NCI-H446 (cell line): ENCODE data around the gene MGAT5.

Experiments
- DNase-seq, 2 experiments: peaks; one replicate each; lab custom pipeline; 2025; lab: John Stamatoyannopoulos, UW

MGAT5 gene

DNA sequence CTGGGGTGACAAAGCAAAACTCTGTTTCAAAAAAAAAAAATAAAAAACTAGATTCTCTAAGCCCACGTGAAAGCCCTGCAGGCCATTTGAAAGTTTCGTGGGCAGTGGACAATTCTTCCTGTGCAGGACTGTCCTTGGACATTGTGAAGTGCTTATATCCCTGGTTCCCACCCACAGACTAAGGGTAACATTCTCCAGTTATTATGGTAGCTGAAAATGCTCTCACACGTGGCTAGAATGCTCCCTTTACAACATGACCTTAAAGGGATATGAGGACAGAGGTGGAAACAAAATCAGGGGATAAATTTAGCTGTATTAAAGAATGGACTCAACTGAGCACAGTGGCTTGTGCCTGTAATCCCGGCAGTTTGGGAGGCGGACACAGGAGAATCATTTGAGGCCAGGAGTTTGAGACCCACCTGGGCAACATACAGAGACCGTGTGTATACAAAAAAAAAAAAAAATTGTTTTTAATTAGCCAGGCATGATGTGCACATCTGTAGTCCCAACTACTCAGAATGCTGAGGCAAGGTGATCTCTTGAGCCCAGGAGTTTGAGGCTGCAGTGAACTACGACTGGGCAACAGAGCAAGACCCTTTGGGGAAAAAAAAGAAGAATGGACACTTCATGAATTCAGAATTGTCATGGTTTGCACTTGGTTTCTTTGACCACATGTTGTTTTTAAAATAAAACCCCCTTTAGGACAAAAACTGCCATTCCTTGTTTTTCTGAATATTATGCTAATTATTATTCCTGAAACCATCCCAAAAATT lies 167.9 kb downstream of the MGAT5 start:
- no peak for DNase-seq

DNA sequence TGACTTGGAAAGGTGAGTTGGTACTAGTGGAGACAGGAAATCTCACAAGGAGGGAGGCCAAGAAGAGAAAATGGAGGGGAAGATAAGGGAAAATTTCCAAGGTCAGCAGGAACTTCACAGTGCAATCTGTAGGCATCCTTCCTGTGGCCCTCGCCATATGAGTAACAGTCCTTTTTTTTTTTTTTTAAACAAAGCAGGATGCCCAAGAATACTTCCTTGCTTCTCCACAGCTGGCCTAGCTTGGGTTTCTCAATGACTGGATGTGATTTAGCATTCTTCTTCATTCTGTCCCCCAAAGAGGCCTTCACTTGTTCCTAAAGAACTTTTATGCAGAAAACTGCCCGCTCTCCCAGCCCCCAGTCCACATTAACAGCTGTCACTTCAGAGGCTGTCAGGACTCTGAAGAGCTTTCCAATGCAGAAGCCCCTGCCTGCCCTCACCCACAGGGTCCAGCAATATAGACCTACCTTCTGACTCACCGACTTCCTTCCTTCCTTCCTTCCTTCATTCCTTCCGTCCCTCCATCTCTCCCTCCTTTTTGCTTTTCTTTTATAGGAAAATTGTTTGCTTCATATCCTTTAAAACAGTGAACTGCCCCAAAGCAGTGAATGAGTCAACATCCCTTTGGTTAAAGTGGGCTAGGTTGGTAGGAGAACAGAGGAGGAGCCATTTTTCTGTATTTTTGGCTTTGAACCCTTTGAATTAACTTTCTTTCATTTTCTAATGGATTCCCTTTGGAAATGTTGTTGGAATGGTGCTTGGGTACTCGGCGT lies 172.0 kb downstream of the MGAT5 start:
- no peak for DNase-seq

DNA sequence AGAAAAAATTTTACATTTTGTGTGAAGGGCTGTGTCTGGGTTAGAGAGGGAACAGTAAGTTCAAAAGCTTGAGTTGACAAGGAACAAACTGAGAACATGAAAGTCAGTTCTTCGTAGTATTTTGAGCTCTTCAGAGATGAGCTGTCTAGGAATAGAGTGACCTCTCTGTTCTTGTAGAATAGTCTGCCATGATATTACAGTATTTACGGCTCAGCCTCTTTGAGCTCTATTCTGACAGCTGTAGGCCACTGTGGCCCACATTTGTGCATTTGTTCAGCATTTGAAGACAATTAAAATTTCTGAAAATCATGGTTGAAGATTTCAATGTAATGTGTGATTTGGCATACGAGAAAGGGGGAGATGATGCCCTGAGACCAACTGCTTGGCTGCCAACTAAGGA lies 172.8 kb downstream of the MGAT5 start:
- DNase-seq, result no peak

DNA sequence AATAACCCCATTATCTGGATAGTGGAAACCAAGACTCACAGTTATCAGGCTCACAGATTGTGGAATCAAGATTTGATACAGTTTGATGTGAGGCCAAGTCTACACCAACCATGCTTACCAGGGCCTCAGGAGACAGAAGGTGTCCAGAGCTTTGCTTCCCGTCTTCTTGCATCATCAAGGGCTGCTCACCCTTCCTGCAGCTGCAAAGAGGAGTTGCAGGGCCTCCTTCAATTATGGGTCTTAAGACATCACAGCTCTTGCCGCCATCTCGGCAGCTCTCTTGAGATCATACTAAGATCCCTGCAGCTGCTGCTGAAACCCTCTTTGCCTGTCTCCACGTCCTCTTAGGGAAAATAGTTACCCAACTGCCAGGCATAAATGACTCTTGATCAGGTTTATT lies 176.0 kb downstream of the MGAT5 start:
- no peak for DNase-seq

DNA sequence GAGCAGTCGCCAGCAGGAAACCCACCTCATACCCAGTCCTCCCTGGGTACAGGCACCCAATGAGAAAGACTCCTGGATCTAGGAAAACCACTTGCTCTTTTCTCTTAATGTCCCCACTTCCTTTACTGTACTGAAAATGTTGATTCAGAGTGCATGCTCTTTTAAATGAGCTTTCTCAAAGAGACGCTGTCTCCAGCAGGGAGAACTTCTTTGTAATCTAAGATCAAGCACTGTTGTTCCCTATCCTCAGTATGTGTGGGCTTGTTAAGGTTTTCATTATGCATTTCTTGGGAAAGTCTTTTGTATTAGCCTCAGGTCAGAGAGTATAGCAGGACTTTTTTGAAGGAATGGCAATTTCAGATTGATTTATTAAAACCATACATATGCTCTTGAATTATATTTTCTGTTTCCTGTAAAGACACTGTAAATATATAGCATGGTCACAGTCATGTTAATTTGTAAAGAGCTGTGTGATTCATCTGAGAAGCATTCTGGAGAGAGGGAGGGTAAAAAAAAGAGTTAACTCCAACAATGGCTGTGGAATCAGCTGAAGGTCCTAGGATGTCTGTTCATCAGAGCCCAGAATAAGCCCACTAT lies 178.1 kb downstream of the MGAT5 start:
- DNase-seq, result no peak

DNA sequence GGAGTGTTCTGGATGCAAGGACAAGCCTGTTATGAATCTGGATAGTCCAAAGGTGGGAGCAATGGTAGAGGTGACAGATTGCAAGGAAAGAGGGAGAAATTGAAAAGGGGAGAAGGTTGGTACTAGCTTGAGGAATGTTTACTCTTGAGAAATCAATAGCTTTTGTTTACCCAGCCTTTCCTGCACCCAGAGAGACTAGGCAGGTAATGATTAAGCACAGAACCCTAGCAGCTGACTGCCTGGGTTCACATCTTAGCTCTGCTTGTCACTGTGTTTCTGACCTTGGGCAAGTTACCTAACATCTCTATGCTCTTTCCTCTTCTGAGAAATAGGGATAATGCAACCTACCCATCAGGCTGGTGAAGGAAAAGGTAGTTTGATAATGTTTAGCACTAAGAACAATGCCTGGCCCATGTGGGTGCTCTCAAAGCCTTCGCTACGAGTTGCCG lies 178.6 kb downstream of the MGAT5 start:
- DNase-seq, result no peak

DNA sequence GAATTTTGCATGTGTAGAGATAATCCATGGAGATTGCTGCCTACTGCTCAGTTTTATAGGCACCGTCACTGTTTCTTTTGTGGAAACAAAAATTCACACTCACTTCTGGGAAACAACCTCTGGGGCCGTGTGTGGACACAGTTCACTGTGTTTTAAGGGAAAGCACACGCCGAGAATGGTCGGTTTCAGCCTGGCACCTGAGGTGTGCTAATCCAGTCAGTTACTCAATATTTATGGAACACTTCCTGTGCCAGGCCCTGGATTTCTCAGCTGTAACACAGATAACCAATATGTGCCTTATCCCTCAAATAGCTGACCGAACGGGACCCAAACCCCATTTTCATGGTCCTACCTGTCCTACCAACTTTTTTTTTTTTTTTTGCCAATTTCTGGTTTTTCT lies 179.6 kb downstream of the MGAT5 start:
- DNase-seq, result no peak

DNA sequence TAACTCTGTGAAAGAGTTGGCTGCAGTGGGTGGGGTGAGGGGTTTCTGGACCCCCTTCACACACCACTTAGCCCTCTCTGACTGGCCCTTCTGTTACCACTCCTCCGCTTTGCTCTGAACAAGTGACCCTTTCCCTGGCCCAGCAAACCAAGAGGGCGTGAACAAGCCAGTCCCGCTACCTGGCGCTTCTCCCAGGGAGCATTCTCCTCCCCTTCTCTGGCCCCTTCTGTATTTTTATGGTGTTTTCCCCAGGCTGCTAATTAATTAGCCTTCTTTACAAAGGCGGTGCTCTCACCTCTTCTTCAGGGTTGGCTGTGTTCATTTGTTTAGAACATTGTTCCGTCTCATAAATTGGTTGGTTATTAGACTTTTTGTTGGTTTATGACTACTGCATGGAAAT lies 180.1 kb downstream of the MGAT5 start:
- DNase-seq, result no peak

DNA sequence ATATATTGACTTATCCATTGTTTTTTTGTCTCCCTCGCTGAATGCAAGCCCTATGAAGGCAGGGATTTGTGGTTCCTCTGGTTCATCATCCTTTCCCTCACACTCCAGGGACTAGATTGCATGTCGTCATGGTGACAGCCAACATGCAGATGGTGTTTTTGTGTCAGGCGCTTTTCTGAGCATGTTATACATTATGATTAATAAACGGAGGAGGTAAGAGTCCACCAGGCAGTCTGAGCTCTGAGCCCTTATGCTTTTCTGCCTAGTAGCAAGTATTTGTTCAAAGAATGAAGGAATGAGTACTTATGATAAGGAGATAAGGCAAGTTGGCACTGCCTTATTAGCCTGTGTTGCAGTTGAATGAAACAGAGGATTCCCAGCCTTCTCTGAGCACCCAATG lies 181.6 kb downstream of the MGAT5 start:
- DNase-seq, result no peak

DNA sequence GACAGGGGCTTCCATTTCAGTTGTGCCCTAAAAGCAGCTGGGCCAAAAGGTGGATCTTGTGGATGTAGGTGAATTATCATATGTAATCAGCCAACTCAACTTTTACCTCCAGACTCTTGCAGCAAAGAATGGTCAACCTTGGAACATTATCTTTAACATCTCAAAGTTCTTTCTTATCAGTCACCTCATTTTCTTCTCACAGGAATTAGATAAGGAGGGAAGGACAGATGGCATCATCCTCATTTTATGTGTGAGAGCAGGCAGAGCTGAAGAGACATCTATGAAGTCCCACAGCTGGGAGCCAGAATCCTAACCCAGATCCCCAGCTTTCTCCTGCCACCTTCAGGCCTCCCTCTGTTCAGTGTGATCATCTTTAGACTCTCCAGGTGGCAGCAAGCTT lies 182.1 kb downstream of the MGAT5 start:
- no peak for DNase-seq

DNA sequence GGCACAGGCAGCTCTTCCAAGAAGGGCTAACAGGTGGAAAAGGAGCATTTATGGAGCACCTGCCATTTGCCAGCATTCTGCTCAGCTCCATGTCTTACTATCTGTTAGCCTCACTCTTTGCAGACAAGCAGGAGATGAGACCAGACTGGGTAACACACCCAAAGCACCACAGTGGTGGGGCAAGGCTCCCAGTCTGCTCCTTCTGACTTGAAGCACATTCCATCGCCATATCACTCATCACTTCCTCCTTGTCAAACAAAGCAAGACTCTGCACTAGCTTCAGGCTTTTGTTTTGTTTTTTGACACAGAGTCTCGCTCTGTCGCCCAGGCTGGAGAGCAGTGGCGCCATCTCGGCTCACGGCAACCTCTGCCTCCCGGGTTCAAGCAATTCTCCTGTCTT lies 182.8 kb downstream of the MGAT5 start:
- no peak for DNase-seq

DNA sequence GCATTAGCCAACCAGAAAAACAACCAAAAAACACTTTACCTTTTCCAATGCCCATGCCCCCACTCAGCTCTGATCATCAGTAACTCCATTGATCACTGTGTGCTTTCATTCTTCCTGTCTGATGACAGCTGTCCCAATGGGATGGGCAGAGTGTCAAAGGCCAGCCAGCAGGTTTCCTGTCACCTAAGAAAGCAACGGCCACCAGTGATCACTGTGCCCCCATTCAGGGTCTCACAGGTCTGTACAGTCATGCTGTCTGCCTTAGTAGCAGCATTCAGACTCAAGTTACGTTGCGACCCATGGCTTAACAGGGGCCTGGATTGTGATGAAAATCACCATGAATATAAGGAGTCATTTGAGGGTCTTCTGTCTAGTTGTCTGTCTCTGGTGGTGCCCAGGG lies 184.5 kb downstream of the MGAT5 start:
- DNase-seq, result no peak

DNA sequence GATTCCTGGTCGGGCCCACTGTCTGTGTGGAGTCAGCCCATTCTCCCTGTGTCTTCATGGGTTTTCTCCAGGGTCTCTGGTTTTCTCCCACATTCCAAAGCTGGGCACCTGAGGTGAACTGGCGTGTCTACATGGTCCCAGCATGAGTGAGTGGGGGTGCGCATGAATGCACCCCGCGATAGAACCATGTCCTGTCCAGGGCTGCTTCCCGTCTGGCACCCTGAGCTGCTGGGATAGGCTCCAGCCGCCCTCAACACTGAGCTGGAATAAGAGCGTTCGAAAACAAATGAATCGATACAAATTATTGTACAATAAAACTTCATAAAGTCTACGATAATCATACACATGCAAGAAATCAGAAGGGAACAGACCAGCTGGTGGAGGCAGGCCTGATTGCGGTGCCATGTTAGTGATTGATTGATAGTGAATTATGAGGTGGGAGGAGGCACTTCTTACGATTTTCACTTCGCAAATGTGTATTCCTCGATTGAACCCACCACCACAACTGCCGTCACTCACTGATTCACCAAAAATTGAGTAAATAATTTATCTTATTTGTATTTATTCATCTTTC lies 186.6 kb downstream of the MGAT5 start:
- no peak for DNase-seq

DNA sequence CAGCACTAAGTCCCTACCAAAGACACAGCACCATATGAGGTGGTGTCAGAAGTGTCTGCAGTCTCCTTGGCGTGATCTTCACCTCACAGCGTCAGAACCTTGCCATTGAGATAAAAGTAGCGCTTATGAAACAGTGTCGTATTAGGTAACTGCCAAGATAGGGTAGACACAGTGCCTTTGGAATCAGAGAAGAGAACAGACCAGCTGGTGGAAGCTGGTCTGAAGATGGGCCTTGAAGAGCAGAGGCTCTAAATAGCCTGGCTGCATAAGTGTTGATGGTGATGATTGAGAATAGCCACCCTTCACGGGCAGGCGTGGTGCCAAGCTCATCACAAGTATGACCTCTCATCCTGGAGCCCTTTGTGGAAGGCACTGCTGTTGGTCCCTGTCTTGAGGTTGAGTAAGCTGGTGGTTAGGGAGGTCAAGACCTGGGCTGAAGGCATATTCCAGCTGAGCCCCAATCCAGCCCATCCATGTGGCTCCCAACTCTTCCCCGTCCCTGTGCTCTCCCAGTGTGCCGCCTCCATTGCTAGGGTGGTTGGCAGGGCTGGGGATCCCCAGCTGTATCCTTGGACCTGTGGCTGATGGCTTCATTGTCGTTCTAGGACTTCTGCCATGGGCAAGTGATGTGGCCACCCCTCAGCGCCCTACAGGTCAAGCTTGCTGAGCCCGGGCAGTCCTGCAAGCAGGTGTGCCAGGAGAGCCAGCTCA lies 187.4 kb downstream of the MGAT5 start:
- DNase-seq, result no peak

DNA sequence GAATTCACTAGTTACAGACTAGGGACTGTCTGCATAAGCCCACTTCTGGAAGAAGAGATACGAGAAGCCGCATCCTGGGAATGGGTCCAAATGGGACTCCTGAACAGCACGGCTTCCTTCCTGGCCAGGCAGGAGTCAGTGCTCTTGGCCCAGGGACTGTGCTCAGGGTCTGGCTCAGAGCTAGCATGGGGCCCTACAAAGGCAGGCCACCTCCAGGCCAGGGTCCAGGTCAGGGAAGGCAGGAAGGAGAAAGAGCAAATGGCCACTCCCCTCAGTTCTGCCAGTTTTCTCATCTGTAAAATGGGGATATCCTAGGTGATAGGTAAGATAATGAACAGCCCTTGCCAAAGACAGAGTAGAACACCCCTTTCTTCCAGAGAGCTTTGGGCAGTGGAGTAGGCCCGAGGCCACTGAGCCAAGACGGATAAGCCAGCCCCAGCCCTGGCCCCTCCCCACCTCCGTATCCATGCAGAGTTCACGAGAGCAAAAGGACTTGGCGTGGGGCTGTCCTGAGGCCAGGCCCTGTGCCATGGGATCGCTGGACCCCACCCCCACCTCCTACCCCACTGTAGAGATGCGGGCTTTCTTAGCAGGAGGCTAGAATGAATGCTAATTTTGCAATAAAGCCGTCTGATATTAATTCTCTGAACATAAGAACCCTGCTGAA lies 190.1 kb downstream of the MGAT5 start:
- no peak for DNase-seq

DNA sequence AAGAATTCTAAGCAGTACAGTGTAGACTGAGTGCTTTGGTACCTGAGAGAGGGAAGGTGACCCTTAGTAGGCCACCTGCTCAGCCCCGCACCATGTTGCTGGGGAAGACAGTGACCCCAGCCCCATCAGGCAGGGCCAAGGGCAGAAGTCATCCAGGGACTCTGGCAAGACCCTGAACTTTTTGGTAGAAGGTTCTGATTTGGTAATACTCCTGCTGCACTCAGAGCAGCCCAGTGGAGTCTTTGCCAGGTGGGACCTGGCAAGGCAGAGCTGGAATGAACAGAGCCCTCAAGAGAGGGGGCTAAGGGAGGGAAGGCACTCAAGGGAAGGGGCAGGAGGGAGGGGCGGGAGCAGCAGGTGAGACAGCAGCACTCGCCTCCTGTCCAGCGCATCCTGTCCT lies 191.2 kb downstream of the MGAT5 start:
- no peak for DNase-seq

DNA sequence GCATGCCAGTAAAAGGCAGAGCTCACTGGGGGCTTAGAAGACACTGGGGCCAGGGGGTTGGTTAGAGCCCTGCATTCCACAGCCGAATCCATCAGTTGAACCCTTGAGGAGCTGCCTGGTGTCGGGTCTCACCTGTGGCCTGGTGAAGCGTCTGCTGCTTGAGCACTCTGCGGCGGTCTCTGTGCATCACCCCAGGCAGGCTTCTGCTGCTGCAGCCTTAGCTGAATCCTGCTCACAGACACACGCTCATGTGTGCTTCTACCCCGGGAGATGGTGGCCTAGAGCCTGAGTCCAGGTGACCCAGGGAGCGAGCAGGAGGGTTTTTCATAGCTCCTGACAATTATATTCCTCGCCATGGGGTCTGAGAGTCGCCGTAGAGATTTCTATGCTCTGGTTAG lies 192.1 kb downstream of the MGAT5 start:
- DNase-seq, result no peak

DNA sequence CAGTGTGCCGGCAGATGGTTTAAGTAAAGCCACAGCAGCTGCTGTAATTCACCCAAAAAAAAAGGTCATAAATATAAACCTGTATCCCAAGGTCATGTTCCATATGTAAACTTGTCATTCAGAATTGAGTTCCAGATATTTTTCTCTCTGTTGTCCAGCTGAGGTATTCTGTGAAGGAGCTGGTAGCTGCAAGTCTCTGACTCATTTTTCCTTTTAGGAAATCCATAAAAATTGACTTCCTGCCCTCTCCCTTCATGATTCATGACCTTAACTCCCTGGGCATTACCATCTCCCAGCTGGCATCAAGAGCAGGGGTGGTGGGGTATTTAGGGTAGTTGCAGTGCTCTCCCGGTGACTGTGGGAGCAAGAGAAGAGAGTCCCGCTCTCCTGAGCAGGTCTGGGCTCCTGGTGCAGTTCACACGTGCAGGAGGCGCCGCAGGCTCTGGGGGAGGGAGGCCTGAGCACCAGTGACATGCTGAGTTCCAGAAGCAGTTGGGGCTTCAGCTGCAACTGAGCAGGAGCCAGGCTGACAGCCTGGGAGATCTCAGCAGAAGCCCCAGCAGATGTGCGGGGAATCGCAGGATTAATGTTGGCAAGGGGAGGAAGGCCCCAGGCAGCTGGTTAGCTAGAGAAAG lies 192.6 kb downstream of the MGAT5 start:
- peak; percentile 5 to 62 for DNase-seq

DNA sequence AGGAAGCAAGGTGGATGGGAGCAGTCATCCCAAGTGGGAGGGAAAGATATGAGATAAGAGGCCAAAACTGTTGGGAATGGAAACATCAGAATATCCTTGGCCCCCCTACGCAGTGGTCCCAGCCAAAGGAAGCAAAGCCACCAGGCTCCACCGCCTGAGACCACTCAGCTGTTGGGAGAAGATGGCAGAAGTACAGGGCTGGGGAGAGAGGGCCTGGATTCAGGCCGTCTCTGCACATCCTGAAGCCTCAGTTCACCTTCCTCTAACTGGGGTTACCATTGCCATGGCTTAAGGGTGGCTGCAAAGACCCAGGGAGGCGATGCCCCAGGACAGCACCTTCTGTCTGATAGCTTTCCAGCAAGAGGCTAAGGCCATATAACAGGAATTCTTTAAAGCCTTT lies 193.8 kb downstream of the MGAT5 start:
- DNase-seq, result no peak

DNA sequence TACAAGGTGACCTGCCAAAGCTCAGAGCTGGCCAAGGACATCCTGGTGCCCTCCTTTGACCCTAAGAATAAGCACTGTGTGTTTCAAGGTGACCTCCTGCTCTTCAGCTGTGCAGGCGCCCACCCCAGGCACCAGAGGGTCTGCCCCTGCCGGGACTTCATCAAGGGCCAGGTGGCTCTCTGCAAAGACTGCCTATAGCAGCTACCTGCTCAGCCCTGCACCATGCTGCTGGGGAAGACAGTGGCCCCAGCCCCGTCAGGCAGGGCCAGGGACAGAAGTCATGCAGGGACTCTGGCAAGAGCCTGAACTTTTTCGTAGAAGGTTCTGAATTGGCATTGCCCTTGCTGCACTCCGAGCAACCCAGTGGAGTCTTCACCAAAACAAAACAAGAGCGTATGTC lies 194.8 kb downstream of the MGAT5 start:
- DNase-seq, result no peak

DNA sequence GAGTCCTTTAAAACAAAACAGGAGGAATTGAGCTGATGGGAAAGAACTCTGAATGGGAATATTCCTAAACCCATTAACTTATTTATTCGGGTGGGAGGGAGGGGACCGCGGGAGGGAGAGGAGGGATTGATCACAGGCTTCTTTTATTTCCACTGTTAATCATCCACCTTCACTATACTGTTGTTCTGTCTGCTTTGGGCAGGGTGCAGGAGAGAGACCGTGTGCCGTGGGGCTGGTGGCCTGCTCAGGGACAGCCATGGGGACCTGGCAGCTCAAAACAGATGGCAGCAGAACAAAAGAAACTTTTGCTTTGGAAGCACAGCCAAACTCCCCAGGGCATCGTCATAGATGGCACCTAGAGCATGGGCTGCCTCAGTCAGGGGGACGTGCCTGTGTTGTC lies 195.3 kb downstream of the MGAT5 start:
- no peak for DNase-seq
